IPS-NIHi7 (cell line): ENCODE data around the gene SPATA12.
A peak's percentile ranks its signal among the peaks of the same experiment; 100 is the strongest.
"Not testable (repeated sequence)": the region's sequence is repeated elsewhere in the genome, so short reads cannot be mapped to it uniquely, and the experiment has no call there.

Experiments used
- DNase-seq: peaks from one replicate; pipeline ENCODE4 v3.0.0; 2012; ENCODE audit warnings: mixed read lengths; ENCODE audit errors: extremely low spot score

The SPATA12 gene

GRCh38 chr3:57082481-57082880, 22.0 kb downstream of the SPATA12 start:
- no peak for DNase-seq

- DNase-seq: not testable (repeated sequence)
Observed at GRCh38 chr3:57083266-57083995, 23.0 kb downstream of the SPATA12 start.

- DNase-seq: no peak
Observed at GRCh38 chr3:57085211-57085610, 24.7 kb downstream of the SPATA12 start.

- no peak for DNase-seq
Observed at GRCh38 chr3:57086201-57086600, 25.7 kb downstream of the SPATA12 start.

GRCh38 chr3:57087361-57088092, 27.1 kb downstream of the SPATA12 start:
- no peak for DNase-seq

GRCh38 chr3:57088503-57088902, 28.0 kb downstream of the SPATA12 start:
- DNase-seq: no peak

- DNase-seq: no peak
Observed at GRCh38 chr3:57089043-57089442, 28.6 kb downstream of the SPATA12 start.

- no peak for DNase-seq
Observed at GRCh38 chr3:57091521-57092273, 31.2 kb downstream of the SPATA12 start.

GRCh38 chr3:57093489-57093888, 33.0 kb downstream of the SPATA12 start:
- DNase-seq: no peak

- DNase-seq: no peak
Observed at GRCh38 chr3:57093971-57094535, 33.6 kb downstream of the SPATA12 start.

GRCh38 chr3:57094575-57094974, 34.1 kb downstream of the SPATA12 start:
- DNase-seq: no peak

- DNase-seq: no peak
Observed at GRCh38 chr3:57095363-57095762, 34.9 kb downstream of the SPATA12 start.

- DNase-seq: no peak
Observed at GRCh38 chr3:57097536-57097935, 37.1 kb downstream of the SPATA12 start.

GRCh38 chr3:57098418-57099310, 38.2 kb downstream of the SPATA12 start:
- DNase-seq: no peak

- peak; percentile 72 for DNase-seq
Observed at GRCh38 chr3:57100046-57100695, 39.7 kb downstream of the SPATA12 start.

GRCh38 chr3:57105585-57105984, 45.1 kb downstream of the SPATA12 start:
- no peak for DNase-seq

- no peak for DNase-seq
Observed at GRCh38 chr3:57108684-57109083, 48.2 kb downstream of the SPATA12 start.

- DNase-seq: no peak
Observed at GRCh38 chr3:57109437-57110199, 49.2 kb downstream of the SPATA12 start.

GRCh38 chr3:57110214-57110613, 49.8 kb downstream of the SPATA12 start:
- DNase-seq: no peak

- DNase-seq: no peak
Observed at GRCh38 chr3:57110798-57111197, 50.3 kb downstream of the SPATA12 start.
